ENCODE measurements around the gene PPP1R14D. TPM values are rescaled to one million over a fixed set of nuclear protein-coding genes. Genes with fewer than 3 reads are reported as not detected.

Gene PPP1R14D
- total RNA-seq, 2 experiments from 2014 or later = not detected

GRCh38 chr15:40770147-40770721 lies 58.3 kb downstream of the PPP1R14D start:
- no peak overlapping the region for H3K4me3 Mint-ChIP-seq
- H3K9me3 Mint-ChIP-seq = no peaks in the 10 kb centered on the region

GRCh38 chr15:40769274-40770146 lies 59.0 kb downstream of the PPP1R14D start, which contains the start of gene C15orf62:
Gene C15orf62 (plus strand): TSS chr15:40769980. CDS start chr15:40770496, 516 bp downstream.
- Mint-ChIP-seq H3K4me3 (no peak within 1 kb of the TSS), H3K9me3 (no peaks in the 10 kb centered on the region), H3K27ac (peak within 1 kb of the TSS; percentile 62), H3K27me3 (no peaks in the 10 kb centered on the region), H3K36me3 (ENCODE audit: low read depth) (peaks cover 17% of the 10 kb centered on the region), H3K4me1 (peaks cover 39% of the 10 kb centered on the region)
- ChIA-PET CTCF (interaction anchor here (0.6 to 1.0 kb wide), 2 partner anchors 10 to 90 kb away, joined by 3 read pairs; no protein-coding TSS in a partner anchor), POLR2A (interaction anchor here (0.6 to 3.0 kb wide), 8 partner anchors 12 to 132 kb away, joined by 3 to 11 read pairs (median 4); partner anchors contain the start of genes DNAJC17, RAD51 and ZFYVE19)
- DNase-seq = no peak

More at GRCh38 chr15:40770147-40770721, 58.3 kb downstream of the PPP1R14D start:
- POLR2A ChIA-PET = interaction anchor here (0.9 to 3.0 kb wide), 4 partner anchors 8 to 75 kb away, joined by 3 to 11 read pairs (median 4); partner anchors contain the start of genes DNAJC17, RAD51 and ZFYVE19
- Mint-ChIP-seq H3K4me1 (peaks cover 32% of the 10 kb centered on the region), H3K27me3 (no peaks in the 10 kb centered on the region), H3K36me3 (ENCODE audit: low read depth) (peaks cover 24% of the 10 kb centered on the region), H3K27ac (no peak overlapping the region)
- DNase-seq = no peak
- CTCF ChIA-PET = interaction anchor here (0.6 kb wide), 1 partner anchor 91 kb away, joined by 3 read pairs; no protein-coding TSS in a partner anchor

GRCh38 chr15:40768521-40769273 lies 59.8 kb downstream of the PPP1R14D start:
- Mint-ChIP-seq H3K4me1 (peaks cover 44% of the 10 kb centered on the region), H3K9me3 (no peaks in the 10 kb centered on the region), H3K36me3 (ENCODE audit: low read depth) (peaks cover 13% of the 10 kb centered on the region), H3K27ac (peak overlapping the region; percentile 62), H3K27me3 (no peaks in the 10 kb centered on the region), H3K4me3 (no peak overlapping the region)
- ChIA-PET CTCF (interaction anchor here (1.0 kb wide), 1 partner anchor 10 kb away, joined by 3 read pairs; no protein-coding TSS in a partner anchor), POLR2A (interaction anchor here (0.6 to 3.0 kb wide), 6 partner anchors 11 to 131 kb away, joined by 3 to 11 read pairs (median 4); partner anchors contain the start of gene RAD51)
- DNase-seq = no peak

GRCh38 chr15:40767838-40768500 lies 60.5 kb downstream of the PPP1R14D start:
- H3K27ac Mint-ChIP-seq = no peak overlapping the region
- CTCF ChIA-PET = interaction anchor here (1.0 to 1.2 kb wide), 2 partner anchors 11 to 18 kb away, joined by 3 read pairs; no protein-coding TSS in a partner anchor

GRCh38 chr15:40766906-40767837 lies 61.3 kb downstream of the PPP1R14D start:
- Mint-ChIP-seq H3K9me3 (no peaks in the 10 kb centered on the region), H3K36me3 (ENCODE audit: low read depth) (peaks cover 13% of the 10 kb centered on the region), H3K4me1 (peaks cover 56% of the 10 kb centered on the region), H3K27ac (no peak overlapping the region), H3K4me3 (no peak overlapping the region), H3K27me3 (no peaks in the 10 kb centered on the region)
- no peak for DNase-seq
- ChIA-PET POLR2A (interaction anchor here (1.7 to 4.9 kb wide), 5 partner anchors 10 to 72 kb away, joined by 4 to 36 read pairs (median 14); partner anchors contain the start of gene RAD51), CTCF (interaction anchor here (1.2 to 2.3 kb wide), 2 partner anchors 10 to 19 kb away, joined by 3 to 7 read pairs; no protein-coding TSS in a partner anchor)

More at GRCh38 chr15:40767838-40768500, 60.5 kb downstream of the PPP1R14D start:
- H3K9me3 Mint-ChIP-seq = no peaks in the 10 kb centered on the region
- no peak overlapping the region for H3K4me3 Mint-ChIP-seq
- POLR2A ChIA-PET = interaction anchor here (1.1 to 3.0 kb wide), 6 partner anchors 10 to 73 kb away, joined by 3 to 11 read pairs (median 5); partner anchors contain the start of gene RAD51
- peaks cover 13% of the 10 kb centered on the region for H3K36me3 Mint-ChIP-seq (ENCODE audit: low read depth)
- H3K4me1 Mint-ChIP-seq = peaks cover 51% of the 10 kb centered on the region
- DNase-seq = no peak
- H3K27me3 Mint-ChIP-seq = no peaks in the 10 kb centered on the region

GRCh38 chr15:40766194-40766815 lies 62.2 kb downstream of the PPP1R14D start:
- ChIA-PET CTCF (interaction anchor here (2.3 to 2.8 kb wide), 2 partner anchors 11 to 20 kb away, joined by 7 to 10 read pairs; no protein-coding TSS in a partner anchor), POLR2A (interaction anchor here (0.7 to 4.9 kb wide), 8 partner anchors 10 to 82 kb away, joined by 3 to 36 read pairs (median 12); partner anchors contain the start of gene RAD51)
- H3K9me3 Mint-ChIP-seq = no peaks in the 10 kb centered on the region
- peak overlapping the region; percentile 2 for H3K4me3 Mint-ChIP-seq
- H3K27ac Mint-ChIP-seq = no peak overlapping the region
- peaks cover 13% of the 10 kb centered on the region for H3K36me3 Mint-ChIP-seq (ENCODE audit: low read depth)
- DNase-seq = no peak
- peaks cover 56% of the 10 kb centered on the region for H3K4me1 Mint-ChIP-seq
- no peaks in the 10 kb centered on the region for H3K27me3 Mint-ChIP-seq

Other genes with a start within 250 kb of the PPP1R14D start
- 10 to 100 TPM; 54.2 to 54.7 TPM for gene KNL1, start 234.5 kb downstream of the PPP1R14D start, total RNA-seq
- 10 to 100 TPM; 50.9 to 60.4 TPM for gene RAD51, start 133.5 kb downstream of the PPP1R14D start, total RNA-seq
- gene RMDN3, start 73.5 kb downstream of the PPP1R14D start, total RNA-seq = 10 to 100 TPM; 28.4 to 30.5 TPM
- 10 to 100 TPM; 39.4 to 39.6 TPM for gene GCHFR, start 64.6 kb downstream of the PPP1R14D start, total RNA-seq
- gene C15orf62, start 58.7 kb downstream of the PPP1R14D start, total RNA-seq = 1 to 10 TPM; 1.1 to 1.2 TPM
- gene ZFYVE19, start 21.6 kb downstream of the PPP1R14D start, total RNA-seq = 10 to 100 TPM; 27.2 to 29.8 TPM
- gene DNAJC17, start 21.2 kb downstream of the PPP1R14D start, total RNA-seq = 10 to 100 TPM; 35.8 to 37.8 TPM
- gene SPINT1, start 15.3 kb upstream of the PPP1R14D start, total RNA-seq = 1 to 10 TPM; 4.9 to 5.1 TPM
- not detected for gene RHOV, start 45.5 kb upstream of the PPP1R14D start, total RNA-seq
- gene VPS18, start 65.7 kb upstream of the PPP1R14D start, total RNA-seq = 10 to 100 TPM; 16.3 to 17.1 TPM
- not detected for gene DLL4, start 100.6 kb upstream of the PPP1R14D start, total RNA-seq
- 10 to 100 TPM; 20.3 to 22.0 TPM for gene CHAC1, start 124.8 kb upstream of the PPP1R14D start, total RNA-seq